ENCODE measurements around the gene IMMP2L.

DNA sequence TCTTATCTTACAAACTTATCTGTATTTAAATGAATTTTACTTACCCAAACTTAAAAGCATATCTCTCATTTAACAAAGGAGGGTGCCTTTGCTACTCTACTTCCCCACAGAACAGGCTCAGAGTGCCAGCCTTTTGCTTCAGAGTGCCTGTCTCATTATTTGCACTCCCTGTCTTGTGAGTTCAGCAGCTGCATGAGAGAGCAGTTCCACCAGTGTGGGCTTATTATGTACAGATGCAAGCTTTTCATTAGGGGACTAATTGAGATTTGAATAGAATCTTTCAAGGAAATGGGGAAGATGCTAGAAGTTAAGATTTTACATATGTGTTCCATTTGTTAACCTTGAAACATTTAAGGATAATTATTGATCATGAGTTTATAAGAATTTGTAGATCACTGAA is 781.6 kb downstream of the IMMP2L start:
- TF ChIP-seq, protein P1, sequence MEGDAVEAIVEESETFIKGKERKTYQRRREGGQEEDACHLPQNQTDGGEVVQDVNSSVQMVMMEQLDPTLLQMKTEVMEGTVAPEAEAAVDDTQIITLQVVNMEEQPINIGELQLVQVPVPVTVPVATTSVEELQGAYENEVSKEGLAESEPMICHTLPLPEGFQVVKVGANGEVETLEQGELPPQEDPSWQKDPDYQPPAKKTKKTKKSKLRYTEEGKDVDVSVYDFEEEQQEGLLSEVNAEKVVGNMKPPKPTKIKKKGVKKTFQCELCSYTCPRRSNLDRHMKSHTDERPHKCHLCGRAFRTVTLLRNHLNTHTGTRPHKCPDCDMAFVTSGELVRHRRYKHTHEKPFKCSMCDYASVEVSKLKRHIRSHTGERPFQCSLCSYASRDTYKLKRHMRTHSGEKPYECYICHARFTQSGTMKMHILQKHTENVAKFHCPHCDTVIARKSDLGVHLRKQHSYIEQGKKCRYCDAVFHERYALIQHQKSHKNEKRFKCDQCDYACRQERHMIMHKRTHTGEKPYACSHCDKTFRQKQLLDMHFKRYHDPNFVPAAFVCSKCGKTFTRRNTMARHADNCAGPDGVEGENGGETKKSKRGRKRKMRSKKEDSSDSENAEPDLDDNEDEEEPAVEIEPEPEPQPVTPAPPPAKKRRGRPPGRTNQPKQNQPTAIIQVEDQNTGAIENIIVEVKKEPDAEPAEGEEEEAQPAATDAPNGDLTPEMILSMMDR (IDR thresholded peaks at IDR 0.05; ENCODE audit: insufficient read depth, low read length, poor library complexity, severe bottlenecking), result no peak
- no peak for TF ChIP-seq EZH2phosphoT487 (conservative IDR thresholded peaks at IDR 0.05; ENCODE audit: low read length)

All from SU-DHL-6 (cell line).